GM18868 (cell line): ENCODE results near the gene MAD2L1BP.
"Not testable (repeated sequence)": the region's sequence is repeated elsewhere in the genome, so short reads cannot be mapped to it uniquely, and the experiment has no call there.

ENCODE experiments used
- ATAC-seq: cut with Tn5 transposase; IDR thresholded peaks from one replicate; pipeline ENCODE4 v1.9.1; 2021; ENCODE audit warnings: mild to moderate bottlenecking, moderate library complexity; ENCODE audit not compliant: unreplicated experiment

MAD2L1BP gene

GRCh38 chr6:43625393-43625992, 10.1 kb upstream of the MAD2L1BP start:
- no peak for ATAC-seq

- ATAC-seq, result no peak
Measured at GRCh38 chr6:43627008-43627825, 8.4 kb upstream of the MAD2L1BP start.

DNA sequence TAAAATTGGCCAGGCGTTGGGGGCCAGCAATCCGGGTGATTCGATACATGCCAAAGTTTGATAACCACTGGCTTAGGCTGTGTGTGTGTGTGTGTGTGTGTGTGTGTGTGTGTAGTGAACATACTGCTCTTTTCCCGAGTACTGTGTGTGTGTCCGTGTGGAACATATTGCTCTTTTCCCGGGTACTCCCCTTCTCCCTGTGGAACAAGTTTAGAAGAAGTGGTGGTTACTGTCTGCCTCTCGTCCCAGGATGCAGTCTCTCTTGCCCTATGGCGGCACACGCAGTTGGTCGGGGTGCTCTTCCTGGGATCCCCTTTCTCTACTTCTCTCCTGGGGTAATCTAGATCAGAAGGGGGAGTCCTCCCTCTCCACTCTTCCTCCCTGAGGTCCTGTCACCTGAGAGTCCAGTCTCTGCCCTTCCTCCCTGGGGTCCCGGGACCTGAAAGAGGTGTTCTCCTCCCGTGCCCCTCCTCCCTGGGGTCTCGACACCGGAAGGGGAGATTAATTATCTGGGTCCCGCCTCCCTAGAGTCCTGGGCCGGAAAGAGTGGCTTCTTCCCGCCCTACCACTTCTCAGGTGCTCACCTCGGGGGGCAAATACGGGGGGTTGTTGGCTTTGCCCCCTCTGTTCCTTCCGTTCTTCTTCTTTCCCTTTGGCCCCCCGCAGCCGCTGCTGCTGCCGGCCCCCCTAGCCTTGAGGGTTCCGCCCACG, 7.1 kb upstream of the MAD2L1BP start:
- ATAC-seq, result no peak

GRCh38 chr6:43629104-43629504, 6.5 kb upstream of the MAD2L1BP start, which contains the start of gene GTPBP2:
TSS of gene GTPBP2 (minus strand) at chr6:43629264. CDS start at chr6:43629162, 102 bp downstream.
- peak; percentile 82 for ATAC-seq

DNA sequence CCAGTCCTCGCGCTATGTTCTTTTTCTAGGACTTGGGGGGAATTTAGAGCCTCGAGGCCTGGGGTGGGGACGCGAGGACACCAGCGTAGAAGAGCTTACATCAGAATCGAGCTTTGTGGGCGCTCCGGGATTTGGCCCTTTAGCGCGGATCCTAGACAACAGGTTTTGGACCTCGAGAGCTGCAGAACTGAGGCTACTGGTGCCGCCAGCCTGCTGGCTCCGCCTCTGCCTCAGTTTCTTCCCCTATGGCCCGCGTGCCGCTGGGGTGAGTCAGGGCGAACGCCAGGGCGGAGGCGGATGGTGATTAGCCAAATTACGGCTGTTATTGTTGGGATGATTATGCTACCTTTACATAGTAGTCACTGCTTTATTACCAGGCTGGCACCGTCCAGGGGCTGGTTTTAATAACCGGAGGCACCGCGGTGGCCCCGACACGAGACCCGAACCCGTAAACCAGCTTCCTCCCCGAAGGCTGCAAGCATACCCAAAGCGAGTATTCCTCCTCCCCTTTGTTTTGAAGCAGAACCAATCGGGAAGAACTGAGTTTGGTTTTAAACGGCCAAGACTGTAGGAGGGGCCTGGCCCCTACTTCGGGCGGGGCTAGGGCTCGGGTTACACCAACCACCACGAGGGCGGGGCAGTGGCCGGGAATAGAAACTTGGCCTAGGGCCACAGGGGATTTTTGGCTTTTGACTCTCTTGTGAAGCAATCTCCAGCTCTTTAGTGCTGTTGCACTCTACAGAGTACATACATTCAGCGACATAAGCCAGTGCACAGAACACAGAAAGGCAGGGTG, 5.9 kb upstream of the MAD2L1BP start:
- ATAC-seq, result peak; percentile 63

DNA sequence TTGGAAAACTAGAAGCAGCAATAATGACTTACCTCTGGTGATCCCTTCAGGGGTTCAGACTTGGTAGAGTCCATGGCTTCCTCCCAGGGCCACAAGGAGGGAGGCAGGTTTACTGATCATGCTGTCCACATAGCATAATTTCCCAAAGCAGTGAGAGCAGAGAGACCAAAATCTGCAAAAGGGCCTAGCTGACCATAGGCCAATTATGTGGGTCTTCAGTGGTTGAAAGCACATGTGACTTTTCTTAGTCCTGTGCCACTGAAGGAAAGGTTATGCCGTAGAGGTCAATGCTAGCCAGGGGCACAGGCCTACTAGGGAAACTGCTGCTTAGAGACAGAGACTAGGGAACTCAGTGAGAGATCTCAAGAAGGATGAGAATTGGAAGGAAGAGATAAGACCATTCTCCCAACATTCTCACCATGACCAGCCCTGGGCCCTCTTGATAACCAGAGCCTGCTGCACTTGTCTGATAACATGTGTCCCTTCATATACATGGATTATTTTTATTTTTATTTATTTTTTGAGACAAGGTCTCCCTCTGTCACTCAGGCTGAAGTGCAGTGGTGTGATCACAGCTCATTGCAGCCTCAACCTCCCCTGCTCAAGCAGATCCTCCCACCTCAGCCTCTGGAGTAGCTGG, 4.5 kb upstream of the MAD2L1BP start:
- no peak for ATAC-seq

- not testable (repeated sequence) for ATAC-seq
Measured at GRCh38 chr6:43633002-43633401, 2.6 kb upstream of the MAD2L1BP start.

DNA sequence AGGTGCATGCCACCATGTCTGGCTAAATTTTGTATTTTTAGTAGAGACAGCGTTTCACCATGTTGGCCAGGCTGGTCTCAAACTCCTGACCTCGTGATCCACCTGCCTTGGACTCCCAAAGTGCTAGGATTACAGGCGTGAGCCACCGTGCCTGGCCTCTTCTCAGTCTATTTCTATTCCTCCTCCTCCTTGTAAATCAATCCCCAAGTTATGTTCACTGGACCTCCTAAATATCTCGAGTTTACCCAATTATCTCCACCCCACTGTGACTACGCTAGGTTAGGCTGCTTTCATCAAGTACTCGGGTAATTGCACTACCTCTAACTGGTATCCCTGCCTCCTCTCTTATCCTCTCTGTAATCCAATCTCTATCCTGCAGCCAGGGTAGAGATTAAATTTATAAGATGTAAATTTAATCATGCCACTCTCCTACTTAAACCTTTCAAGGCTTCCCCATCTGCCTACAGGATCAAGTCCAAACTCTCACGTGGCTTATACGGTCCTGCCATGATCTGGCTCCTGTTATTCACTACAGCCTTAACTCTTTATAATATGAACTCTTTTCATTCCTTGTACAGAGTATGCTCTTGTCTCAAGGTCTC, 837 bp upstream of the MAD2L1BP start:
- no peak for ATAC-seq

GRCh38 chr6:43636308-43636659, 644 bp downstream of the MAD2L1BP start:
- ATAC-seq, result peak; percentile 21

GRCh38 chr6:43639984-43640800, 4.6 kb downstream of the MAD2L1BP start:
- ATAC-seq, result no peak

DNA sequence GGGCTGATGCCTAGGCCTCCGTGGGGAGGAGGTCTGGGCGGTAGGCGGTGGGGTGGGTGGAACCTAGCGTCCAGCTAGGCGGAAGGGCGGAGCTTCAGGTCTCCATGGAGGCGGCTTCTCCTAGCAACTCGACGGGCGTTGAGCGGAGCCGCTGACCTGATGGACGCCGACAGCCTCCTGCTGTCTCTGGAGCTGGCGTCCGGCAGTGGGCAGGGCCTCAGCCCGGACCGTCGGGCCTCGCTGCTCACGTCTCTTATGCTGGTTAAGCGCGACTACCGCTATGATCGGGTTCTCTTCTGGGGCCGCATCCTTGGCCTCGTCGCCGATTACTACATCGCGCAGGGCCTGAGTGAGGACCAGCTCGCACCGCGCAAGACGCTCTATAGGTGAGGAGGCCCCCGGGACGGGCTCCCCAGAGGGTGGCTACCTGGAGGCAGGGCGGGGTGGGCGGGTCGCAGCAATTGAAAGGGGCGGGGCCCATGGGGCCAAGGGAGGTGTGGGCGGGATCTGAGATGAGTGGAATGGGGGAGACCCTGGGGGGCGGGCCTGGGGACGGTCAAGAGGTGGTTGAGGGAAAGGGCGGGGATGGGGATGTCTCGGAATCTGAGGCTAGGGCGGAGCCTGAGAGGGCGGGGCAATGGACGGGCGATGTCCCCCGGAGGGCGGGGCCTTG, 9.4 kb downstream of the MAD2L1BP start, which contains the start of gene RSPH9:
Gene RSPH9 (plus strand): TSS at position 97 of the 673 bp plus-strand sequence. CDS start 63 bp downstream, at position 160.
- peak; percentile 65 for ATAC-seq

GRCh38 chr6:43645613-43645964, 9.9 kb downstream of the MAD2L1BP start:
- no peak for ATAC-seq

DNA sequence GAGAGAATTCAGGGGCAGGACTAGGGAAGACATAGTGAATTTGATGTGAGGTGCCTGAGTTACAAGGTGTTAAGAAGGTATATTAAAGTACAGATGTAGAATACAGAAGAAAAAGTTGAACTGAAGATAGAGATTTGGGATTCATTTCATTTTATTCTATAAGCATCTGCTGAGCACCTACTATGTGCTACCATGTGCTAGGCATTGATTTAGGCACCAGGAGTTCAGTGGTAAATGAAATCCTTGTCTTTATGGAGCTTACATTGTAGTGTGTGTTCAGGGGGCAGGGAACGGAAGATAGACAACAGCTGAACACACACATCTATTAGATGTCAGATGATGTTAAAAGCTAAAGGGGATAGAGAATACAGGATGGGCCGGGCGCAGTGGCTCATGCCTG, 12.0 kb downstream of the MAD2L1BP start:
- no peak for ATAC-seq

DNA sequence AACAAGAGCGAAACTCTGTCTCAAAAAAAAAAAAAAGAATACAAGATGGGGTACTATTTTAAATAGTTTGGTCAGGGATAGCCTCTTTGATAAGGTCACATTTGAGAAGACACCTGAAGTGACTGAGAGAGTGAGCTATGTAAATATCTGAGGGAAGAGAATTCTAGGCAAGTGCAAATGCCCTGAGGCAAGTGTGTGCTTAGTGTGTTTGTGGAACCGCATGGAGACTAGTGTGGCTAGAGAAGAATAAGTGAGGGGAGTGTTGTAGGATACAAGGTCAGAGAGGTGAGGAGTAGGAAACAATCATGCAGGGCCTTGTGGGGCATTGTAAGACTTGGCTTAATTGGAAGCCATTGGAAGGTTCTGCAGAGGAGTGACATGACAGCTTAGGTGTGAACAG, 12.6 kb downstream of the MAD2L1BP start:
- no peak for ATAC-seq

DNA sequence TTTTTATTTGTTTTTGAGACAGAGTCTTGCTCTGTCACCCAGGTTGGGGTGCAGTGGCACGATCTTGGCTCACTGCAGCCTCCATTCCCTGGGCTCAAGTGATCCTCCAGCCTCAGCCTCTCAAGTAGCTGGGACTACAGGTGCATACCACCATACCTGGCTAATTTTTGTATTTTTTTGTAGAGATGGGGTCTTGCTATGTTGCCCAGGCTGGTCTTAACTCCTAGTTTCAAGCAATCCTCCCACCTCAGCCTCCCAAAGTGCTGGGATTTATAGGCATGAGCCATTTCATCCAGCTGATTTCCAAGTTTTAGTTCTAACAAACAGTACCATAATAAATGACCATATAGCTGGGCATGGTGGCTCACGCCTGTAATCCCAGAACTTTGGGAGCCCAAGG, 17.2 kb downstream of the MAD2L1BP start:
- ATAC-seq, result not testable (repeated sequence)

DNA sequence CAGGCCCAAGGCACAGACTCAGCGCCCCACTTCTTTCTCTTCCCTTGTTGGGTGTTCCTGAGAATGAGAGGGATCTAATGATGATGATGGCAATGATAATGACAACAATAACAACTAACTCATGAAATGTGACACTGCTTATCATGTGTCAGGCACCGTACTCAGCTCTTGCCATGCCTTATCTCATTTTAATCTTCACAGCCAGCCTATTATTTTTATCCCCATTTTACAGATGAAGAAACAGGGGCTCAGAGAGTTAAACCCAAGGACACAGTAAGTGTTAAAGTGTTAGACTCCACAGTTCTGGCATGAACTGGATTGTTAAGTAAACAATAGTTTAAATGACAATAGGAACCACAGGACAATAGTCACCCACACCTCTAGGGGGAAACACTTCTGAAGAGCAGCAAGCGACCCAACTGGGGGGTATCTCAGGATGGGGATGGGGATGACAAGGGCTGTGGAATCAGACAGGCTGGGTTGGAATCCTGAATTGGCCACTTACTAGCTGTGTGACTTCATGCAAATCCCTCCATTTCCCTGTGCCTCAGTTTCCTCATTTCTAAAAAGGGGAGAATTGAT, 21.7 kb downstream of the MAD2L1BP start:
- ATAC-seq, result no peak

- no peak for ATAC-seq
Measured at GRCh38 chr6:43658161-43658560, 22.5 kb downstream of the MAD2L1BP start.

DNA sequence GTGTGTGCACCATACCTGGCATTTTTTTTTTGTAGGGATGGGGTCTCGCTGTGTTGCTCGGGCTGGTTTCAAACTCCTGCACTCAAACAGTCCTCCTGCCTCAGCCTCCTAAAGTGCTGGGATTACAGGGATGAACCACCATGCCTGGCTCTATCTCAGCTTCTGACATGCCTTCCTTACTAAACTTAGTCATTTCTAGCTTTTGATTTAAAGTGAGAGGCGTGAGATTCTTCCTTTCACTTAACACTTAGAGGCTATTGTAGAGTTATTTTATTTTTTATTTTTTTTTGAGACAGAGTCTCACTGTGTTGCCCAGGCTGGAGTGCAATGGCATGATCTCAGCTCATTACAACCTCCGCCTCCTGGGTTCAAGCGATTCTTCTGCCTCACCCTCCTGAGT, 27.3 kb downstream of the MAD2L1BP start:
- not testable (repeated sequence) for ATAC-seq
